ENCODE measurements around the gene PAK5.

The PAK5 gene

GRCh38 chr20:9838378-9839295 is at the start of gene PAK5:
TSS of gene PAK5 (minus strand) at chr20:9839076. CDS start at chr20:9644328, 194,748 bp downstream.
- no peaks in the 10 kb centered on the region for H3K36me3 ChIP-seq (ENCODE audit: insufficient read depth, low read depth, low read length)
- peak within 1 kb of the TSS; percentile 19; the same call in 1 of the 2 replicates for H3K9ac ChIP-seq (ENCODE audit: low read depth, low read length)
- no peaks in the 10 kb centered on the region for H3K9me3 ChIP-seq (ENCODE audit: insufficient read depth, low read depth, low read length)
- H3K27ac ChIP-seq (ENCODE audit: low read length), result no peak within 1 kb of the TSS
- peaks cover 3% of the 10 kb centered on the region; the same call in 1 of the 2 replicates for H3K4me1 ChIP-seq (ENCODE audit: insufficient read depth, low read length)
- H3K4me3 ChIP-seq (ENCODE audit: low read length), result peak within 1 kb of the TSS; percentile 69
- H3K27me3 ChIP-seq (ENCODE audit: insufficient read depth, low read length), result peaks cover 35% of the 10 kb centered on the region

- Histone ChIP-seq H3K9me3 (ENCODE audit: insufficient read depth, low read depth, low read length) (no peaks in the 10 kb centered on the region; the same call in 1 of the 2 replicates), H3K4me1 (ENCODE audit: insufficient read depth, low read length) (no peaks in the 10 kb centered on the region), H3K4me3 (ENCODE audit: low read length) (no peak overlapping the region), H3K9ac (ENCODE audit: low read depth, low read length) (no peak overlapping the region), H3K27me3 (ENCODE audit: insufficient read depth, low read length) (no peaks in the 10 kb centered on the region), H3K36me3 (ENCODE audit: insufficient read depth, low read depth, low read length) (no peaks in the 10 kb centered on the region), H3K27ac (ENCODE audit: low read length) (no peak overlapping the region)
These were observed 48.8 kb upstream of the PAK5 start for GRCh38 chr20:9887706-9888105.

- H3K36me3 ChIP-seq (ENCODE audit: insufficient read depth, low read depth, low read length), result no peaks in the 10 kb centered on the region
- H3K9me3 ChIP-seq (ENCODE audit: insufficient read depth, low read depth, low read length), result no peaks in the 10 kb centered on the region; the same call in 1 of the 2 replicates
- H3K4me1 ChIP-seq (ENCODE audit: insufficient read depth, low read length), result no peaks in the 10 kb centered on the region
- no peaks in the 10 kb centered on the region for H3K27me3 ChIP-seq (ENCODE audit: insufficient read depth, low read length)
- no peak overlapping the region for H3K4me3 ChIP-seq (ENCODE audit: low read length)
- no peak overlapping the region for H3K27ac ChIP-seq (ENCODE audit: low read length)
- no peak overlapping the region for H3K9ac ChIP-seq (ENCODE audit: low read depth, low read length)
These were observed 47.4 kb upstream of the PAK5 start for GRCh38 chr20:9886227-9886626.

GRCh38 chr20:9884666-9885065 is 45.8 kb upstream of the PAK5 start:
- no peaks in the 10 kb centered on the region for H3K36me3 ChIP-seq (ENCODE audit: insufficient read depth, low read depth, low read length)
- no peaks in the 10 kb centered on the region for H3K4me1 ChIP-seq (ENCODE audit: insufficient read depth, low read length)
- H3K9ac ChIP-seq (ENCODE audit: low read depth, low read length), result no peak overlapping the region
- H3K4me3 ChIP-seq (ENCODE audit: low read length), result no peak overlapping the region
- no peaks in the 10 kb centered on the region for H3K27me3 ChIP-seq (ENCODE audit: insufficient read depth, low read length)
- H3K27ac ChIP-seq (ENCODE audit: low read length), result no peak overlapping the region
- H3K9me3 ChIP-seq (ENCODE audit: insufficient read depth, low read depth, low read length), result no peaks in the 10 kb centered on the region; the same call in 1 of the 2 replicates

GRCh38 chr20:9884061-9884460 is 45.2 kb upstream of the PAK5 start:
- Histone ChIP-seq H3K36me3 (ENCODE audit: insufficient read depth, low read depth, low read length) (no peaks in the 10 kb centered on the region), H3K9ac (ENCODE audit: low read depth, low read length) (no peak overlapping the region), H3K4me3 (ENCODE audit: low read length) (no peak overlapping the region), H3K27me3 (ENCODE audit: insufficient read depth, low read length) (no peaks in the 10 kb centered on the region), H3K9me3 (ENCODE audit: insufficient read depth, low read depth, low read length) (no peaks in the 10 kb centered on the region), H3K4me1 (ENCODE audit: insufficient read depth, low read length) (no peaks in the 10 kb centered on the region), H3K27ac (ENCODE audit: low read length) (no peak overlapping the region)

DNA sequence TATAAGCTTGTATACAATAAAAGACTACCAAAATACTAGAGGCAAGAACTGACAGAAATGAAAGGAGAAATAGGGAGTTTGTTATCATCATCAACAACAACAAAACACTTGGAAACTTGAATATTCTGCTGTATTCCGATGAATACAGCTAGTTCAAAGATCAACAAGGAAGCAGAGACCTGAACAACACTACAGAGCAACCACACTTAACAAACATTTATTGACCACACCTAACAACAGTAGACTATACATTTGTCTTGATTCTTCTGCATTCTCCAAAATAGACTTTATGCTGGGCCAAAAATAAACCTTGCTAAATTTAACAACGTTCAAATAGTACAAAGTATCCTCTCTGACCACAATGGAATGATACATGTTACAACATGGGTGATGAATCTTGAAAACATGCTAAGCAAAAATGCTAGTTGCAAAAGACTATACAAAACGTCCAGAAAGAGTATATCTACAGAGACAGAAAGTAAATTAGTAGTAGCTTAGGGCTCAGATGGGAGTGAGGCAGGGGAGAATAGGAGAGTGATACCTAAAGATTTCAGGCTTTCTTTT is 39.1 kb upstream of the PAK5 start:
- Histone ChIP-seq H3K4me3 (ENCODE audit: low read length) (no peak overlapping the region), H3K27me3 (ENCODE audit: insufficient read depth, low read length) (no peaks in the 10 kb centered on the region), H3K9ac (ENCODE audit: low read depth, low read length) (no peak overlapping the region), H3K9me3 (ENCODE audit: insufficient read depth, low read depth, low read length) (peaks cover 10% of the 10 kb centered on the region; the same call in 1 of the 2 replicates), H3K4me1 (ENCODE audit: insufficient read depth, low read length) (no peaks in the 10 kb centered on the region), H3K36me3 (ENCODE audit: insufficient read depth, low read depth, low read length) (no peaks in the 10 kb centered on the region), H3K27ac (ENCODE audit: low read length) (no peak overlapping the region)

- Histone ChIP-seq H3K27me3 (ENCODE audit: insufficient read depth, low read length) (no peaks in the 10 kb centered on the region; the same call in 1 of the 2 replicates), H3K4me1 (ENCODE audit: insufficient read depth, low read length) (no peaks in the 10 kb centered on the region), H3K36me3 (ENCODE audit: insufficient read depth, low read depth, low read length) (no peaks in the 10 kb centered on the region), H3K9ac (ENCODE audit: low read depth, low read length) (no peak overlapping the region), H3K4me3 (ENCODE audit: low read length) (no peak overlapping the region), H3K9me3 (ENCODE audit: insufficient read depth, low read depth, low read length) (no peaks in the 10 kb centered on the region), H3K27ac (ENCODE audit: low read length) (no peak overlapping the region)
These were observed 28.5 kb upstream of the PAK5 start for GRCh38 chr20:9867196-9867980.

- Histone ChIP-seq H3K27ac (ENCODE audit: low read length) (no peak overlapping the region), H3K4me1 (ENCODE audit: insufficient read depth, low read length) (no peaks in the 10 kb centered on the region), H3K36me3 (ENCODE audit: insufficient read depth, low read depth, low read length) (no peaks in the 10 kb centered on the region), H3K9me3 (ENCODE audit: insufficient read depth, low read depth, low read length) (no peaks in the 10 kb centered on the region), H3K27me3 (ENCODE audit: insufficient read depth, low read length) (no peaks in the 10 kb centered on the region), H3K4me3 (ENCODE audit: low read length) (no peak overlapping the region), H3K9ac (ENCODE audit: low read depth, low read length) (no peak overlapping the region)
These were observed 13.7 kb upstream of the PAK5 start for GRCh38 chr20:9852566-9852965.

DNA sequence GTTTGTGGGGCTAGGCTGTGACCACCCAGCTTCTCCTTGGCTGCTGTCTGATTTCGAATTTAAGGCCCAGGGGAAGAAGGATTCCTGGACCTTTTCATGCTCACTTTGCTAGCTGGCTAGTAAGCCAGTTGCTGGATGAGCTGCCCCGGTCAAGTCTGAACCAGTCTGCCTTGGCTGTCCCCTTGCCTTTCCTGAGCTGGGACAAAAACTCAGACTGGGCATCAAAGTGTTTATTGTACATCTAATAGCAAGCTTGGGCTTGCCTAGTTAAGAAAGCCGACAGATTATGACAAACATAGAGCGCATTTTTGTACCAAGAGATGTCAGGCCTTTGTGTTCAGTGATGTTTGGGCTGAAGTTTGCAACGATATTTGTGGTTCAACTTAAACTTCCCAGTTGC is 750 bp upstream of the PAK5 start:
- peaks cover 3% of the 10 kb centered on the region; the same call in 1 of the 2 replicates for H3K4me1 ChIP-seq (ENCODE audit: insufficient read depth, low read length)
- H3K9me3 ChIP-seq (ENCODE audit: insufficient read depth, low read depth, low read length), result no peaks in the 10 kb centered on the region
- no peaks in the 10 kb centered on the region for H3K36me3 ChIP-seq (ENCODE audit: insufficient read depth, low read depth, low read length)
- peaks cover 35% of the 10 kb centered on the region for H3K27me3 ChIP-seq (ENCODE audit: insufficient read depth, low read length)
- H3K27ac ChIP-seq (ENCODE audit: low read length), result no peak overlapping the region
- peak overlapping the region; percentile 60; the same call in 1 of the 2 replicates for H3K4me3 ChIP-seq (ENCODE audit: low read length)
- peak overlapping the region; percentile 19; the same call in 1 of the 2 replicates for H3K9ac ChIP-seq (ENCODE audit: low read depth, low read length)

DNA sequence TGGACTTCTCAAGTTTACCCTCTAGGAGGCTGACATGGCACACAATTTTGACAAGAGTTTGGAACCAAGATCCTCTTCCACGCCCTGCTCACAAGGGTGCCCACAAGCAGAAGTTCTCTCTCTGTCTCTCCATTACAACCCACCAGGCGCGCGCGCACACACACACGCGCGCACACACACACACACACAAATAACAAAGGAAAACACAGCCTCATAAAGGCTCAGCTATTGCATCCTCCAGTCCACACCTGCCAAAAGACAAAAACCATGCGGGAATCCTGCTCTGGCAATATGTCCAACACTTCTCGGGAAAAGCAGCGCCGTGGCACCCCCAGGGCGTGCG is 870 bp downstream of the PAK5 start:
- peak overlapping the region; percentile 69 for H3K4me3 ChIP-seq (ENCODE audit: low read length)

GRCh38 chr20:9837634-9838033 is 1.2 kb downstream of the PAK5 start:
- peaks cover 35% of the 10 kb centered on the region for H3K27me3 ChIP-seq (ENCODE audit: insufficient read depth, low read length)
- H3K9ac ChIP-seq (ENCODE audit: low read depth, low read length), result no peak overlapping the region
- H3K4me3 ChIP-seq (ENCODE audit: low read length), result peak overlapping the region; percentile 69; the same call in 1 of the 2 replicates

More for the DNA sequence above, 870 bp downstream of the PAK5 start:
- Histone ChIP-seq H3K27ac (ENCODE audit: low read length) (no peak overlapping the region), H3K9ac (ENCODE audit: low read depth, low read length) (no peak overlapping the region), H3K9me3 (ENCODE audit: insufficient read depth, low read depth, low read length) (no peaks in the 10 kb centered on the region), H3K27me3 (ENCODE audit: insufficient read depth, low read length) (peaks cover 35% of the 10 kb centered on the region), H3K4me1 (ENCODE audit: insufficient read depth, low read length) (peaks cover 3% of the 10 kb centered on the region; the same call in 1 of the 2 replicates), H3K36me3 (ENCODE audit: insufficient read depth, low read depth, low read length) (no peaks in the 10 kb centered on the region)

More at GRCh38 chr20:9837634-9838033, 1.2 kb downstream of the PAK5 start:
- Histone ChIP-seq H3K27ac (ENCODE audit: low read length) (no peak overlapping the region), H3K36me3 (ENCODE audit: insufficient read depth, low read depth, low read length) (no peaks in the 10 kb centered on the region), H3K9me3 (ENCODE audit: insufficient read depth, low read depth, low read length) (no peaks in the 10 kb centered on the region), H3K4me1 (ENCODE audit: insufficient read depth, low read length) (peaks cover 3% of the 10 kb centered on the region; the same call in 1 of the 2 replicates)
